HG02571 (cell line): ENCODE data around the gene PFDN2.

Source experiments
- ATAC-seq: cut with Tn5 transposase; IDR thresholded peaks from one replicate; pipeline ENCODE4 v1.9.1; 2021; ENCODE audit warnings: mild to moderate bottlenecking, moderate library complexity; ENCODE audit not compliant: unreplicated experiment

The PFDN2 gene

GRCh38 chr1:161061419-161061818, 56.4 kb downstream of the PFDN2 start:
- ATAC-seq = no peak

GRCh38 chr1:161059293-161059692, 58.5 kb downstream of the PFDN2 start:
- ATAC-seq = no peak

- ATAC-seq = no peak
Observed at GRCh38 chr1:161054805-161055204, 63.0 kb downstream of the PFDN2 start.

- no peak for ATAC-seq
Observed at GRCh38 chr1:161054232-161054631, 63.6 kb downstream of the PFDN2 start.

GRCh38 chr1:161052899-161053298, 64.9 kb downstream of the PFDN2 start:
- no peak for ATAC-seq

GRCh38 chr1:161051219-161051618, 66.6 kb downstream of the PFDN2 start:
- no peak for ATAC-seq
